HG02759 (cell line): ENCODE measurements around the gene MDM2.
A peak's percentile ranks its signal among the peaks of the same experiment; 100 is the strongest.

ENCODE experiments used
- ATAC-seq: cut with Tn5 transposase; IDR thresholded peaks from one replicate; pipeline ENCODE4 v1.9.1; 2021; ENCODE audit warnings: mild to moderate bottlenecking, moderate library complexity; ENCODE audit not compliant: unreplicated experiment

MDM2 gene

DNA sequence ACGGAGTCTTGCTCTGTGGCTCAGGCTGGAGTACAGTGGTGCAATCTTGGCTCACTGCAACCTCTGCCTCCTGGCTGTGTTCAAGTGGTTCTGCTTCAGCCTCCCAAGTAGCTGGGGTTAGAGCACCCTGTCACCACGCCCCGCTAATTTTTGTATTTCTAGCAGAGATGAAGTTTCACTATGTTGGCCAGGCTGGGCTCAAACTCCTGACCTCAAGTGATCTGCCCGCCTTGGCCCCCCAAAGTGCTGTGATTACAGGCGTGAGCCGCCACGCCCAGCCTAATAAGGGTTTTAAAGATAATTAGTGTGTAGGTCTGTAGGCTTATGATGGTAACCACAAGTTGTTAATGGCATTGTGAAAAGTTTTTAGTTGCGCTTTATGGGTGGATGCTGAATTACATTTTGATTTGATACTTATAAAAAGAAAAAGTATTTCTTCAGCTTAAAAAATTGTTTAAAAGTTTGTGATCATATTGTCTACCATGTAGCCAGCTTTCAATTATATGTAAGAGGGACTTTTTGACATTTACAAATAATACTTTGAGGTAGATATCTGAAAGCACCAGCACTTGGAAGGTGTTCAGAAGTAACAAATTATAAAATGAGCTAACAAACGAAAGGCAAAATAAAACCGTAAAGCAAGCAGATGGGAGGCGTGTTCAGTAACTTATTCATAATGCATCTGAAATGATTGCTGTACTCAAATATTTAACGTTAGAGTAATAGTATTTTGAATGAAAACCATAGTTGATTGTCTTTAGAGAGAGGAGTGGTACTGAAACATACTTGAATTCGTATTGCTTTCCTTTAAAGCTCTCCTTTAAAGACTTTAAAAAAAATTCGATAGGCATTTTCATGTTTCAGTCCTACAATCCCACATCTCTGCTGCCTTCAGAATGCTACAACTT lies 37.1 kb downstream of the MDM2 start:
- no peak for ATAC-seq

DNA sequence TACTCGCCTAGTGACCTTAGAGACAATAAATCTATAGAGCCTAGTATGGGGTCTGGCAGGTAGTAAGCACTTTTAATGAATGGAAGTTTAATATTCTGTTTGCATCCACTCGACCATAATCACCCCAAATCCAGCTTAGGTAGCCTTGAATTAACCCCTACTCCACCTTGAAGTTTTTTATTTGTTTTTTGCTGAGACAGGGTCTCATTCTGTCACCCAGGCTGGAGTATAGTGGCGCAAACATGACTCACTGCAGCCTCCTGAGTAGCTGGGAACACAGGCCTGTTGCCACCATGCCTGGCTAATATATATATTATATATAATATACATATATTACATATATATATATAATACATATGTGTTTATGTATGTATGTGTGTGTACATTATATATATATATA lies 38.8 kb downstream of the MDM2 start:
- no peak for ATAC-seq

GRCh38 chr12:68850390-68850789 lies 42.4 kb downstream of the MDM2 start:
- ATAC-seq: no peak

- ATAC-seq: no peak
These were observed 43.8 kb downstream of the MDM2 start for GRCh38 chr12:68851592-68852306.

DNA sequence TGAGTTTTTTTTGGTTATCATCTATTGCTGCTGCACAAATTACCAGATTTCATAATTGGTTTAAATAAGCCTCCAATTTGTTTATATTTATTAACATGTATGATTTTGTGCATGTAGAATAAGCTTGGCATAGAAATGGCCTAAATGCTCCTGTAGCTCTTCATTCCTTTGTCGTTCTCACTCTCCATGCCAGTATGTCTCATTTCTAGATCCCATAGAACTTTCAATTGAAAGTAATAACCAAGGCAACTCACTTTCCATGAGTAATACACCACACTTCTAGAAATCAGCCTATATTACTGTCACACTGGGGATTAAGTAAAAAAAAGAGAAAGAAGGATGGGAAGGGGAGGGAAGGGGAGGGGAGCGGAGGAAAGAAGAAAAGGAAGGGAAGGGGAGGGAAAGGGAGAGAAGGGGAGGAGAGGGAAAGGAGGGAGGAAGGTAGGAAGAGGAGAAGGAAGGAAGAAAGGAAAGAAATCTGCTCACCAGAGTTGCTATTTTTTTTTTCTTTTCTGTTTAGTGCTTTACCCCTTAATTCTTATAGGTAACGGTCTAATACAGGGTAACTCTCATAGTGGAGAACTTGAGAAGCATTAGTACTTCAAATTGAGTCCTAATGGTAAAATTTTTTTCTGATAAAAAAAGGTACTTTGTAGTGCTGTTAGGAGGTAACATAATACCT lies 45.6 kb downstream of the MDM2 start:
- ATAC-seq: no peak

GRCh38 chr12:68854078-68854468 lies 46.1 kb downstream of the MDM2 start:
- ATAC-seq: no peak

- ATAC-seq: no peak
These were observed 46.6 kb downstream of the MDM2 start for GRCh38 chr12:68854554-68854953.

DNA sequence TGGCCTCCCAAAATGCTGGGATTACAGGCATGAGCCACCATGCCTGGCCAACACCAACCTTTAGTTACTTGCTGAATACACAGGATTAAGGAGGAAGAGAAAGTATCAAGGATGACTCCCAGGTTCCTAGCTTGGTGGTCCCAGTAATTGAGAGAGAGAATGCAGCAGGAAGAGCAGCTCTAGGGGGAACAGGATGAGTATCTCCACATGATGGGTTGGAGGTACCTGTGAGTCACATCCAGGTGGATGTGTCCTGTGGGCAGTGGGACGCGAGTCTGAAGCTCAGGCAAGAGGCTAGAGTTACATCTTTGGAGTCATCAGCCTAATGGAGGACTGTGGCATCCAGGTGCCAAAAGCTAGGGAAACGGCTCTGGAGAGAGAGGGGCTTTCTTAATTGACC lies 47.1 kb downstream of the MDM2 start:
- ATAC-seq: no peak

GRCh38 chr12:68855771-68856170 lies 47.8 kb downstream of the MDM2 start:
- ATAC-seq: no peak

- ATAC-seq: no peak
These were observed 48.5 kb downstream of the MDM2 start for GRCh38 chr12:68856510-68856909.

GRCh38 chr12:68861890-68862289 lies 53.9 kb downstream of the MDM2 start:
- no peak for ATAC-seq

DNA sequence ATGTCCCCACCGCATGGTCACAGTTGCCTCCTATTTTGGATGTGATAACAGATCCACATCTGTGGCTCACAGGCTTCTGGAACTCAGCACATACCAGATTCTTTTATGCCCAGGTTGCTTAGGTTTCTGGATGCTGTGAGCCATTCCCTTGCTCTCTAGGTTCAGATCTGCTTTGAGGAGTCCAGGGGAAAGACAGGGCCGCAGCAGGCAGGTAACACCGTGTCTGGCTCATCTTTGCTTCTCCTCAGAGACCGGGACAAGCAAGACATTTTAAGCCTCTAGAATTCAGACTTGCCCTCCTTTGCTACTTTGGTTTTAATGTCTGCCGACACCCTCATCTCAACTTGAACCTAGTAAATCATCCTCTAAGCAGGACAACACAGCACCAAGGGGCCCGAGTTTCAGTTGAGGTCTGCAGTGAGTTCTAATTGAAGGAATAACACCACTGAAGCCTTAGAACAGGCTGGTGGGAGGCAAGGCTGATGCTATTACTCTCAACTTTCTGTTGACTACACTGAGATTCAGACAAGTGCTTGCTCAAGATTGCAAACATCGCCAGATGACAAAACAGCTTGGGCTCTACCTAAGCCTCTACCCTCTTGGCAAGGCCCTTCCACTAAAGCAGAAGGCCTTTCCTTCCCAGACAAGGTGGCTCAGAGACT lies 55.3 kb downstream of the MDM2 start:
- ATAC-seq: peak; percentile 30

DNA sequence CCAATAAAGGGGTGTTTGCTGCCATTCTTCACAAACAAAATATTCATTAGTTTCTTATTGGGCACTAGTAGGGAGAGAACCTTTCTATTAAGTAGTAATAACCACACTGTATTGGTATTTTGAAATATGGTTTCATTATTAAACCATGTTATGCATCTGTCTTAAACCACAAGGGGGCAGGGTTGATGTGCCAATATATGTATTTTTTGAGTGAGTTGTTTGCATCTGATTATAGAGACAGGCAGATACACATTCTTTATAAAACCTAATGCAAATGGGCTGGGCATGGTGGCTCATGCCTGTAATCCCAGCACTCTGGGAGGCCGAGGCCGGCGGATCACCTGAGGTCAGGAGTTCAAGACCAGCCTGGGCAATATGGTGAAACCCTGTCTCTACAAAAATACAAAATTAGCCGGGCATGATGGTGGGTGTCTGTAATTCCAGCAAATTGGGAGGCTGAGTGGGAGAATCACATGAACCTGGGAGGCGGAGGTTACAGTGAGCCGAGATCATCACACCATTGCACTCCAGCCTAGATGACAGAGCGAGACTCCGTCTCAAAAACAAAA lies 56.0 kb downstream of the MDM2 start:
- ATAC-seq: peak; percentile 65

DNA sequence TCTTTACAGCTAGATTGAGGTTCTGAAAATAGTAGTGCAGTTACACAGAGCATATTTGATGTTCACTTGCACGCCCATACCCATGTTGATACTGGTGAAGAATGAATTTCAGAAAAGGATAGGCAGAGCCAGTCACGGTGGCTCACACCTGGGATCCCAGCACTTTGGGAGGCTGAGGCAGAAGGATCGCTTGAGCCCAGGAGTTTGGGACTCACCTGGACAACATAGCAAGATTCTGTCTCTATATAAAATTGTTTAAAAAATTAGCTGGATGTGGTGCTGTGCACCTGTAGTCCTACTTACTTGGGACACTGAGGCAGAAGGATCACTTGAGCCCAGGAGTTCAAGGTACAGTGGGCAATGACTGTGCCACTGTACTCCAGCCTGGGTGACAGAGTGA lies 56.6 kb downstream of the MDM2 start:
- ATAC-seq: no peak

- ATAC-seq: no peak
These were observed 57.6 kb downstream of the MDM2 start for GRCh38 chr12:68865399-68866164.

DNA sequence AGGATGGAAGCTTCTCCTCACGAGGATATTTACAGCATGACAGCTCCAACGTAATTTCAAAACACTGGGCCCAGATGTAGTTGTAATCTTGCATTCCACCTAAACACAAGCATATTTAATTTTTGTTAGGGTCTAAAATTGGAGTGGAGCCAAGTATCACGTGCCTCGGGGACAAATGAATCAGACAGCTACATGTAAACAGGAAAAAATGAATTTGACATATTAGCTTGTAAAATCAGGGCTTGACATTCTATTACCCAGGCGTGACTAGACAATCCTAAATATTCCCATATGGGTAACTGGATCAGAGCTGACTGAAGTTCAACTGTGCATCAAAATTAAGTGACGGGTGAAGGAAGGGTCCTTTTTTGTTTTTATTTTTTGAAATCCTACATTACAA lies 59.0 kb downstream of the MDM2 start:
- ATAC-seq: no peak

GRCh38 chr12:68867606-68868005 lies 59.6 kb downstream of the MDM2 start:
- no peak for ATAC-seq

GRCh38 chr12:68868043-68868790 lies 60.2 kb downstream of the MDM2 start:
- ATAC-seq: no peak

GRCh38 chr12:68870011-68870410 lies 62.0 kb downstream of the MDM2 start:
- no peak for ATAC-seq
